Lower leg skin (tissue), 4 donors: ENCODE results near the gene MAMLD1. TPM values are rescaled to one million over a fixed set of nuclear protein-coding genes. Genes with fewer than 3 reads are reported as not detected.
A peak's percentile ranks its signal among the peaks of the same experiment; 100 is the strongest.

Experiments
- DNase-seq, 2 donors: peaks; one replicate each; pipeline ENCODE4 v3.0.0-alpha.2; 2019; ENCODE audit warnings: low spot score in 2 of 2
- H3K4me3 ChIP-seq: fragments of 200-600 bp; sonication (generic); 2 replicates; pipeline ENCODE4 v1.5.1; 2017; ENCODE audit warnings: mild to moderate bottlenecking, low read depth; ENCODE audit not compliant: poor library complexity, severe bottlenecking
- CTCF ChIP-seq, 3 donors: fragments of 450-650 bp; IDR thresholded peaks; one replicate each; pipeline ENCODE4 v1.5.1; 2016; ENCODE audit warnings: antibody characterized with exemption in 3 of 3, mild to moderate bottlenecking in 3 of 3, moderate library complexity in 2 of 3
- POLR2A ChIP-seq, 2 donors: fragments of 450-650 bp; IDR thresholded peaks; one replicate each; pipeline ENCODE4 v1.6.1; 2016 to 2017; ENCODE audit warnings: antibody characterized with exemption in 2 of 2, mild to moderate bottlenecking in 1 of 2, moderate library complexity in 1 of 2
- WGBS, 2 donors: methylation state at CpG; one replicate each; pipeline ENCODE4 v1.1.5; 2018; 5-methylcytosine and 5-hydroxymethylcytosine counted together
- intact Hi-C: fragments of 100-400 bp; cut with DNase I; formaldehyde crosslinking; loops from one replicate; pipeline ENCODE4 v1.15.0; 2023; ENCODE audit warnings: low total_unique reads
- total RNA-seq, 4 donors: library from RNA; depleted of rRNA; stranded (reverse); fragments of >200 nt; gene quantifications; one replicate each; pipeline ENCODE4 v1.1.0, GENCODE V29; 2016

The MAMLD1 gene
- total RNA-seq, 4 donors from 2014 or later = 1.9 to 3.2 (median 2.6) TPM

GRCh38 chrX:150446151-150446550, 83.0 kb downstream of the MAMLD1 start:
- no peak for DNase-seq
- H3K4me3 ChIP-seq = no peak overlapping the region
- TF ChIP-seq CTCF (IDR thresholded peaks at IDR 0.05) (no peak), POLR2A (IDR thresholded peaks at IDR 0.05) (no peak)
- WGBS, 2 donors = 64 to 72% methylated on average over 2 of the region's 2 CpGs
- intact Hi-C loops = no loop called here

- WGBS, 2 donors = 63 to 85% methylated on average over 1 of the region's 1 CpG
- H3K4me3 ChIP-seq = no peak overlapping the region
- no peak for TF ChIP-seq POLR2A (IDR thresholded peaks at IDR 0.05)
- TF ChIP-seq CTCF (IDR thresholded peaks at IDR 0.05) = no peak
- intact Hi-C loops = no loop called here
- DNase-seq = no peak
These were observed 83.9 kb downstream of the MAMLD1 start for GRCh38 chrX:150446995-150447394.

GRCh38 chrX:150449313-150449712, 86.2 kb downstream of the MAMLD1 start:
- WGBS, 2 donors = 59 to 92% methylated on average over 5 of the region's 5 CpGs
- TF ChIP-seq POLR2A (IDR thresholded peaks at IDR 0.05) = no peak
- no peak for TF ChIP-seq CTCF (IDR thresholded peaks at IDR 0.05)
- DNase-seq = no peak
- intact Hi-C loops = no loop called here
- H3K4me3 ChIP-seq = no peak overlapping the region

- TF ChIP-seq CTCF (IDR thresholded peaks at IDR 0.05) (no peak), POLR2A (IDR thresholded peaks at IDR 0.05) (no peak)
- DNase-seq = peak in 1 of 2 donors; percentile 64
- 64 to 72% methylated on average over 5 of the region's 5 CpGs for WGBS, 2 donors
- intact Hi-C loops = no loop called here
- no peak overlapping the region for H3K4me3 ChIP-seq
These were observed 87.5 kb downstream of the MAMLD1 start for GRCh38 chrX:150450519-150451177.

GRCh38 chrX:150451953-150452352, 88.8 kb downstream of the MAMLD1 start:
- intact Hi-C loops = no loop called here
- no peak for DNase-seq
- TF ChIP-seq CTCF (IDR thresholded peaks at IDR 0.05) = no peak
- TF ChIP-seq POLR2A (IDR thresholded peaks at IDR 0.05) = no peak
- H3K4me3 ChIP-seq = no peak overlapping the region
- WGBS, 2 donors = 77 to 92% methylated on average over 3 of the region's 3 CpGs

- TF ChIP-seq POLR2A (IDR thresholded peaks at IDR 0.05) (no peak), CTCF (IDR thresholded peaks at IDR 0.05) (no peak)
These were observed 91.0 kb downstream of the MAMLD1 start for GRCh38 chrX:150454083-150454482.

More at GRCh38 chrX:150454083-150454482, 91.0 kb downstream of the MAMLD1 start:
- intact Hi-C loops = no loop called here
- H3K4me3 ChIP-seq = no peak overlapping the region
- DNase-seq = no peak
